GM19193 (cell line): ENCODE measurements around the gene HDAC4.

Source experiments
- POLR2A ChIP-seq: IDR thresholded peaks from 4 replicates; pipeline ENCODE4 v1.6.1; 2011; ENCODE audit not compliant: insufficient read depth, insufficient read length; ENCODE audit errors: extremely low read depth

Gene HDAC4

GRCh38 chr2:239312741-239313667 is 87.8 kb downstream of the HDAC4 start:
- TF ChIP-seq POLR2A, result no peak

GRCh38 chr2:239312081-239312511 is 88.7 kb downstream of the HDAC4 start:
- no peak for TF ChIP-seq POLR2A

GRCh38 chr2:239311132-239312040 is 89.4 kb downstream of the HDAC4 start:
- no peak for TF ChIP-seq POLR2A

GRCh38 chr2:239310401-239311061 is 90.3 kb downstream of the HDAC4 start:
- no peak for TF ChIP-seq POLR2A

- no peak for TF ChIP-seq POLR2A
These were observed 91.2 kb downstream of the HDAC4 start for GRCh38 chr2:239309398-239310245.

GRCh38 chr2:239308661-239309397 is 92.0 kb downstream of the HDAC4 start:
- TF ChIP-seq POLR2A, result no peak

GRCh38 chr2:239307921-239308613 is 92.8 kb downstream of the HDAC4 start:
- no peak for TF ChIP-seq POLR2A

- no peak for TF ChIP-seq POLR2A
These were observed 93.6 kb downstream of the HDAC4 start for GRCh38 chr2:239307221-239307569.

GRCh38 chr2:239306274-239307220 is 94.3 kb downstream of the HDAC4 start:
- TF ChIP-seq POLR2A, result no peak

GRCh38 chr2:239305771-239306170 is 95.0 kb downstream of the HDAC4 start:
- no peak for TF ChIP-seq POLR2A

- no peak for TF ChIP-seq POLR2A
These were observed 95.6 kb downstream of the HDAC4 start for GRCh38 chr2:239305222-239305575.
